OCI-LY3 (cell line): ENCODE results near the gene COL6A6.

ENCODE experiments used
- H2AFZ ChIP-seq: fragments of 200-600, 300-600 bp; shearing (Covaris generic); 2 replicates; pipeline ENCODE4 v1.6.0; 2014; ENCODE audit warnings: antibody characterized with exemption, low read depth, low read length
- H3K27ac ChIP-seq: fragments of 200-600, 300-600 bp; sonication (generic); 2 replicates; pipeline ENCODE4 v1.5.1; 2014; ENCODE audit warnings: mild to moderate bottlenecking, low read length, moderate library complexity, mixed read lengths
- H3K27me3 ChIP-seq: fragments of 200-600, 300-600 bp; sonication (generic); 2 replicates; pipeline ENCODE4 v1.6.1; 2014; ENCODE audit warnings: low read depth, low read length, mixed read lengths
- H3K36me3 ChIP-seq: fragments of 200-600, 300-600 bp; sonication (generic); replicated peaks from 2 replicates; pipeline ENCODE3; 2014; ENCODE audit warnings: low read depth, low read length, mixed read lengths
- H3K4me1 ChIP-seq: fragments of 300-600, 200-600 bp; sonication (generic); 2 replicates; pipeline ENCODE4 v1.6.1; 2014; ENCODE audit warnings: low read length, mixed read lengths
- H3K4me2 ChIP-seq: fragments of 200-600, 300-600 bp; sonication (generic); 2 replicates; pipeline ENCODE4 v1.6.1; 2014; ENCODE audit warnings: low read length, mixed read lengths
- H3K4me3 ChIP-seq: fragments of 300-600, 200-600 bp; sonication (generic); 2 replicates; pipeline ENCODE4 v1.5.1; 2014; ENCODE audit warnings: antibody characterized with exemption, mild to moderate bottlenecking, low read length, moderate library complexity
- H3K79me2 ChIP-seq: fragments of 300-600, 200-600 bp; shearing (Covaris generic); 2 replicates; pipeline ENCODE4 v1.6.1; 2014; ENCODE audit warnings: mild to moderate bottlenecking, low read length, mixed read lengths
- H3K9ac ChIP-seq: fragments of 300-600, 200-600 bp; shearing (Covaris generic); 2 replicates; pipeline ENCODE4 v1.6.0; 2014; ENCODE audit warnings: mild to moderate bottlenecking, low read length, moderate library complexity
- H3K9me3 ChIP-seq: fragments of 200-600, 300-600 bp; shearing (Covaris generic); 2 replicates; pipeline ENCODE4 v1.6.1; 2014; ENCODE audit warnings: low read length, mixed read lengths; ENCODE audit not compliant: insufficient read depth
- H4K20me1 ChIP-seq: fragments of 200-600, 300-600 bp; sonication (generic); 2 replicates; pipeline ENCODE4 v1.6.1; 2016; ENCODE audit warnings: low read length, mixed read lengths; ENCODE audit not compliant: insufficient read depth
- EZH2phosphoT487 ChIP-seq: fragments of 200-600 bp; shearing (Covaris generic); IDR thresholded peaks from 2 replicates; pipeline ENCODE4 v1.6.1; 2018; ENCODE audit warnings: antibody characterized with exemption, mixed run types, low read depth
- TF ChIP-seq, protein P1 (sequence below): fragments of 200-600, 300-600 bp; sonication (generic); IDR thresholded peaks from 2 replicates; pipeline ENCODE4 v1.5.1; 2014; ENCODE audit warnings: antibody characterized with exemption, low read length, low read depth

Gene COL6A6

DNA sequence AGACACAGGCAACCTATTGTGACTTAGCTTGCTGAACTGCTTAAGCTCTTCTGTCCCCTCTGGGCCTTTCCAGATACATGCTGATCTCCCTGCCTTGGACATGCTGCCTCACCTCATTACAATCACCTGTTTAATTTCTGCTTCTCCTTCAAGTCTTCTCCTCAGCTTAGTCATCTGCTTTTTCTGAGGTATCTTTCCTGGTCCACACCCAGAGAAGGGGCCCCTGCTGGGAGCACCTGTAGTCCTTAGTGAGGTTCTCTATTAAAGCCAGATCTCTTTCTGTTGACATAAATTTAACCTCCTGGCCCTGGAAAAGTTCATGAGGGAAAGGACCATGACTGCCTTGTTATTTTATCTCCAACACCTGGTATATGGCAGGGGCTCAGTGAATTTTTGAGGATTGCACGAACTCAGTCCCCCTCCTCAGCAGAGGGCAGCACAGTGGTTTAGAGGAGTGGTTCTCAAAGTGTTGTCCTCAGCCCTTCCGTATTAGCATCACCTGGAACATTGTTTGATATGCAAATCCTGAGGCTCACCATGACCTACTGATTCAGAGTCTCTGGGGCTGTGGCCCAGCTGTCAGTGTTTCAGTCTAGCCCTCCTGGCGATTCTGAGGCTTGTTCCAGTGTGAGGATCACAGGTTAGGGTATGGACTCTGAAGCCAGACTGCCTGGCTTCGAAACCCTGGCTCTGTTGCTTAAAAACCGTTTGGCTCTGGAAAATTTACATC is 12.7 kb downstream of the COL6A6 start:
- Histone ChIP-seq H3K27me3 (peaks cover 21% of the 10 kb centered on the region; the same call in 1 of the 2 replicates), H3K79me2 (no peaks in the 10 kb centered on the region), H3K36me3 (no peaks in the 10 kb centered on the region), H3K9ac (no peak overlapping the region), H3K4me2 (no peak overlapping the region), H4K20me1 (no peaks in the 10 kb centered on the region), H3K4me3 (no peak overlapping the region), H2AFZ (no peak overlapping the region), H3K27ac (no peak overlapping the region), H3K9me3 (no peaks in the 10 kb centered on the region), H3K4me1 (no peaks in the 10 kb centered on the region)
- no peak for TF ChIP-seq EZH2phosphoT487
- TF ChIP-seq, protein P1, sequence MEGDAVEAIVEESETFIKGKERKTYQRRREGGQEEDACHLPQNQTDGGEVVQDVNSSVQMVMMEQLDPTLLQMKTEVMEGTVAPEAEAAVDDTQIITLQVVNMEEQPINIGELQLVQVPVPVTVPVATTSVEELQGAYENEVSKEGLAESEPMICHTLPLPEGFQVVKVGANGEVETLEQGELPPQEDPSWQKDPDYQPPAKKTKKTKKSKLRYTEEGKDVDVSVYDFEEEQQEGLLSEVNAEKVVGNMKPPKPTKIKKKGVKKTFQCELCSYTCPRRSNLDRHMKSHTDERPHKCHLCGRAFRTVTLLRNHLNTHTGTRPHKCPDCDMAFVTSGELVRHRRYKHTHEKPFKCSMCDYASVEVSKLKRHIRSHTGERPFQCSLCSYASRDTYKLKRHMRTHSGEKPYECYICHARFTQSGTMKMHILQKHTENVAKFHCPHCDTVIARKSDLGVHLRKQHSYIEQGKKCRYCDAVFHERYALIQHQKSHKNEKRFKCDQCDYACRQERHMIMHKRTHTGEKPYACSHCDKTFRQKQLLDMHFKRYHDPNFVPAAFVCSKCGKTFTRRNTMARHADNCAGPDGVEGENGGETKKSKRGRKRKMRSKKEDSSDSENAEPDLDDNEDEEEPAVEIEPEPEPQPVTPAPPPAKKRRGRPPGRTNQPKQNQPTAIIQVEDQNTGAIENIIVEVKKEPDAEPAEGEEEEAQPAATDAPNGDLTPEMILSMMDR: no peak

DNA sequence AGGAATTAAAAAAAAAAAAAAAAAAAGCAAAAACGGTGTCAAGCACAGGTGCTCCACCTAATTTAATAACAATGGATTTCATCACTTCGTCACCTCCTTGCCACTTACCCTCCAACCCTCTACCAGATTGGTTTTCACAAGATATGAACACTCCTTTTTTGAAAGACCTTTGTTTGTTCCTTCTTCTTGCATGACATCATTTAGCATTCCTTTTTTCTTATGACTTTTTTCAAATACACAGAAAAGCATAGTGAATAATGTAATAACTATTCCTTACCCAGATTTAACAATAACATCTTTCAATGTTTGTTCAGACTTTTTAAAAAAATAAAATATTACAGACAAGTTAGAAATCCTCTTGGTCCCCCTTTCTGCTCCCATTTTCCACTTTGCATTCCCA is 16.3 kb downstream of the COL6A6 start:
- Histone ChIP-seq H3K27ac (no peak overlapping the region), H3K79me2 (no peaks in the 10 kb centered on the region), H3K4me1 (no peaks in the 10 kb centered on the region), H3K27me3 (peaks cover 5% of the 10 kb centered on the region), H4K20me1 (no peaks in the 10 kb centered on the region), H3K9me3 (no peaks in the 10 kb centered on the region), H3K4me2 (no peak overlapping the region), H3K36me3 (no peaks in the 10 kb centered on the region), H3K4me3 (no peak overlapping the region), H3K9ac (no peak overlapping the region), H2AFZ (no peak overlapping the region)
- no peak for TF ChIP-seq EZH2phosphoT487
- TF ChIP-seq, protein P1: no peak

DNA sequence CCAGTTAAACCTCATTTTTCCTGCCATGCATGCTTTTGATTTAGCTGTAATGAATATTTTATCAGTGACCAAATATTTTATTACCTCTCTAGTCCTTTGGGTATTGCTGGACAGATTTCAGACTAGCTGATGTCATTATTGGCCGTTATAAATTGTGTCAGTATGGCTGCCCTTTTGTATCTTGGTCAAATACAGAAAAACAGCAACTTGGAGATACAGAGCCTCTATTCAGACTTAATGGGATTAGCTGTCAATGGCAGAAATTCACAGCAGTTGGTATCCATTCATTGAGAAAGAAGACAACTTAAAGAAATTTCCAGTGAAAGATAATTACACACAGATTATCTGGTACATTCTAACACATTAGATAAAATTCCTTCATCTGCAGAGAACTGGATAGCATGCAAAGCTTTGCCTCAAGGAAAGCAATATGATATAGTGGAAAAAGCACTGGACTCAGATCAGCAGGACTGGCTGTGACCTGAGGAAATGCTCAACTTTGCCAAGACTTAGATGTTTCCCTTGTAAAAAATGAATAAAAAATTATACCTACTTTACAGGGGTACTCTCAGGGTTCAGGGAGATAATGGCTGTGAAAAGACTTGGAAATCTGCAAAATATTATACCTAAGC is 20.8 kb downstream of the COL6A6 start:
- no peak overlapping the region for H3K27ac ChIP-seq
- H3K4me2 ChIP-seq: no peak overlapping the region
- no peak overlapping the region for H3K4me3 ChIP-seq
- TF ChIP-seq EZH2phosphoT487: no peak
- TF ChIP-seq, protein P1: no peak
- no peaks in the 10 kb centered on the region for H4K20me1 ChIP-seq
- no peak overlapping the region for H2AFZ ChIP-seq
- no peaks in the 10 kb centered on the region for H3K36me3 ChIP-seq
- no peaks in the 10 kb centered on the region for H3K79me2 ChIP-seq
- H3K27me3 ChIP-seq: peaks cover 8% of the 10 kb centered on the region
- H3K4me1 ChIP-seq: no peaks in the 10 kb centered on the region
- no peaks in the 10 kb centered on the region for H3K9me3 ChIP-seq
- no peak overlapping the region for H3K9ac ChIP-seq

DNA sequence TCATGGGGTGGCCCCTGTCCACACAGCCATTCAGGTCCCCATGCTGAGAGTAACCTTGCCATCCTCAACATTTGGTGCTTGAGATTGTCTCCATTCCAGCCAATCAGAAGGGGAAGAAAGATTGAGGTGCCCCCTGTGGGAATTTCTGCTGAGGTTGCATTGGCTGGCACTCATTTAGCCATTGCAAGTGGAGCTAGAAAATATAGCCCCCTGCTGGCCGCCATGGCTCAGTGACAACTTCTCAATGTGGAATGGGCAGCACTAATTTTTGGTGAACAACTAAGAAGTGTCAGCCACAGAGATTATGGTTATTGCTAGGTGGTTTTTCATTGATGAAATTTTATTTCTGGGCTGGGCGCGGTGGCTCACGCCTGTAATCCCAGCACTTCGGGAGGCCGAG is 22.0 kb downstream of the COL6A6 start:
- TF ChIP-seq, protein P1: peak; percentile 63
- TF ChIP-seq EZH2phosphoT487: no peak
- no peaks in the 10 kb centered on the region for H4K20me1 ChIP-seq
- no peaks in the 10 kb centered on the region for H3K9me3 ChIP-seq
- H3K4me1 ChIP-seq: peaks cover 5% of the 10 kb centered on the region; the same call in 1 of the 2 replicates
- no peak overlapping the region for H3K9ac ChIP-seq
- peaks cover 5% of the 10 kb centered on the region for H3K27me3 ChIP-seq
- no peak overlapping the region for H2AFZ ChIP-seq
- no peak overlapping the region for H3K4me3 ChIP-seq
- H3K4me2 ChIP-seq: no peak overlapping the region
- H3K36me3 ChIP-seq: no peaks in the 10 kb centered on the region
- H3K27ac ChIP-seq: no peak overlapping the region
- H3K79me2 ChIP-seq: no peaks in the 10 kb centered on the region
